Jurkat, Clone E6-1 (cell line): Measurements from ENCODE around the gene ANKRD52.
"Not testable (repeated sequence)": the region's sequence is repeated elsewhere in the genome, so short reads cannot be mapped to it uniquely, and the experiment has no call there.

Experiments used
- DNase-seq: peaks from one replicate; pipeline ENCODE4 v3.0.0-alpha.2; 2011; ENCODE audit warnings: low read depth, low spot score
- H3K4me3 ChIP-seq: 2 replicates; pipeline ENCODE4 v1.5.1; 2011; ENCODE audit warnings: mild to moderate bottlenecking, low read length, control low read depth, moderate library complexity

ANKRD52 gene

DNA sequence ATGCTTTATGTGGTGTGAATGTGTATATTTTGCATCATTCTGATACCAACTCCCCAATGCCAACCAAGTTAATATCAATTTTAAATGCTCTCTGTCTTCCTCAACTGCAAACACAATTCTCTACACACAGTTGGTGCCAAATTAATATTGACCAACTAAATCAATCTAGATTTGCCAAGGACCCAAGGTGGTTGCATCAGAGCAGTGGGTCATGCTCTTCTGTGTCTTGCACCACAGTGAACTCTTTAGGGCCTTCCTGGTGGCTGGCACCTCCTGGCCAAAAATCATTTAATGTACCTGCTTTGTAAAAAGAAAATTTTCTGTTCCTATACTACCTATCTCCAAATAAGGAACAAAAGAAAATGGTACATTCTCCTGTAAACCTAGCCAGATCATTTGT lies 22.7 kb upstream of the ANKRD52 start:
- H3K4me3 ChIP-seq, result no peak overlapping the region
- no peak for DNase-seq

DNA sequence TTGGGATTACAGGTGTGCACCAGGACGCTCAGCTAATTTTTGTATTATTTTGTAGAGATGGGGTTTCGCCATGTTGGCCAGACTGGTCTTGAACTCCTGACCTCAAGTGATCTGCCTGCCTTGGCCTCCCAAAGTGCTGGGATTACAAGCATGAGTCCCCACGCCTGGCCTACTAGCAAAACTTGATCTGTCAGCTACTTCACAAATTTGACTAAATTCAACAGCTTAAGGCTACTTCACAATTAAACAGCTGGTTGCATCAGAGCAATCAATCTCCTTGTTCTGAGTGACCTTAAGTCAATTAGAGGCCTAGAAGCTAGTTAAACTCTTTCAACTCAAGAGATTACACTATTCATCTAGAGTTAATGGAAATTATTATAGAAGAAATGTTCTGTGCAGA lies 20.7 kb upstream of the ANKRD52 start:
- no peak overlapping the region for H3K4me3 ChIP-seq
- no peak for DNase-seq

DNA sequence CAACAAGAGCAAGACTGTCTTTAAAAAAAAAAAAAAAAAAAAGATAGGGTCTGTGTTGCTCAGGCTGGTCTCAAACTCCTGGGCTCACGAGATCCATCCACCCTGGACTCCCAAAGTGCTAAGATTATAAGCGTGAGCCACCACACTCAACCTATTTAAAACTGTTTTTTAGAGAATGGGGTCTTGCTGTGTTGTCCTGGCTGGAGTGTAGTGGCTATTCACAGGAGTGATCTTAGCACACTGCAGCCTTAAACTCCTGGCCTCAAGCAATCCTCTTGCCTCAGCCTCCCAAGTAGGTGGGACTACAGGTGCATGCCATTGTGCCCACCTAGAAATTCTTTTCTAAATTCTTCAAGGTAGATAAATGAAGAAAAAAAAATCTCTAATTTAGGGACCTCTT lies 16.1 kb upstream of the ANKRD52 start:
- no peak overlapping the region for H3K4me3 ChIP-seq
- no peak for DNase-seq

DNA sequence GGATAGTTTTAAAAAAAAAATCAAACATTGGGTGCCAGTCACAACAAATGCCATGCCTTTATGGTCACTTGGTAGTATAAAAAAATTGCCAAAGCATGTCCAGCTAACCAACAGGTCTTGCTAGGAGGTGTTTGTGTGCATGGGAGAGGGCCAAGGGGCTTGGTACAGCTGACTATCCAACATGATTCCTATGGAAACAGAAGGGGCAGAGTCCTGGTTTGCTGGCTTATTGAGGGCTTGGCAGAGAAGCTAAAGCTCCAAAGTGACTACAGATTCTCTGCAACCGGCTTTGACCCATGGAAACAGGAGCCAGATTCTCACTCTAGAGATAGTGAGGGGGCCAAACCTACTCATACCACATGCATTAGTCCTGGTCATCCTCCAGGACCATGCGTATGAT lies 14.3 kb upstream of the ANKRD52 start:
- DNase-seq, H3K4me3 ChIP-seq: not testable (repeated sequence)

DNA sequence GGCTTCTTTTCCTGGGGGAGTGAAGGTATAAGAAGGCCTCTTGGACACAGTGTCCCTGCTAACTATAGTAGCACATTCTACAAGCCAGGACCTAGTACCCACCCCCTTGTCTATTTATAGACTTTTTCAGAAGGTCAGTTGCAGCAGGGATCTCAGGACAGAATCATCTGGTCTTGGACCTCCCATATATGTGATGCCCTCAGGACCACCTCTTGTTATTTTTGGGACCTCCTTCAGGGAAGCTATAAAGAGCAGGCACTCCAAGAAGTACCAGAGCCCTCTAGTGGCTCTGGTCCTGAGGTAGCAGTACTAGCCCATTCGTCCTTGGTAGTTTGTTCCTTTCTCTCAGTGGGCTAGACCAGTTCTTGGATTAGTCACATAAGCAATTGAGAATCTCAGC lies 12.8 kb upstream of the ANKRD52 start:
- no peak for DNase-seq

DNA sequence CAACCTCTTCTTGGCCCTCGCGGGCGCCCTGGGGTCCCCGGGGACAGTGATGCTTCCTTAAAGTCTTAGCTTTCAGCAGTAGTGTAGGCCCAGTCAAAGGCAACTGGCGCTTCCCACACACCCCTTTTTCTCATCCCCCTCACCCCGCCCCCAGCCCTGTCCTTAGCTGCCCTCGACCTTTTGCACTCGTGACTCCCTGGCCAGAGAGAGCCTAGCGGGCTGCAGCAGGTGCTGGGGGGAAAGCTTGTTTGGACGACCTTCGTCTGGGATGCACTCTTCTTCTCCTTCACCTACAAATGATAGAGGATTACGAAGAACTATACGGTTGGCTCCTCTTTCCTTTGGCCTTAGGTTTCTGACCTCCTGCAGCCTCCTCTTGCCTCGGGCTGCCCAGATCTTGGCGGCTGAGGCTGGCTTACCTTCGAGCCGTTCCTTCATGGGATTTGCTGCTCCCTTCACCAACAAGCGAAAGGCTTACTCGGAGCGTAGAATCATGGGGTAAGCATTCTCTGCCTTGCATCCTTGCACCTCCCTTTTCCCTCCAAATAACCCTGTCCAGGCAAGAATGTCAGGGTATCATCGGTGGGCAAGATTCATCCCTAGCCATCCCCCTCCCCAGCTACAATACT lies 9.4 kb upstream of the ANKRD52 start:
- DNase-seq, result no peak
- H3K4me3 ChIP-seq, result peak overlapping the region; percentile 77

More for the DNA sequence above, 12.8 kb upstream of the ANKRD52 start:
- no peak overlapping the region for H3K4me3 ChIP-seq

DNA sequence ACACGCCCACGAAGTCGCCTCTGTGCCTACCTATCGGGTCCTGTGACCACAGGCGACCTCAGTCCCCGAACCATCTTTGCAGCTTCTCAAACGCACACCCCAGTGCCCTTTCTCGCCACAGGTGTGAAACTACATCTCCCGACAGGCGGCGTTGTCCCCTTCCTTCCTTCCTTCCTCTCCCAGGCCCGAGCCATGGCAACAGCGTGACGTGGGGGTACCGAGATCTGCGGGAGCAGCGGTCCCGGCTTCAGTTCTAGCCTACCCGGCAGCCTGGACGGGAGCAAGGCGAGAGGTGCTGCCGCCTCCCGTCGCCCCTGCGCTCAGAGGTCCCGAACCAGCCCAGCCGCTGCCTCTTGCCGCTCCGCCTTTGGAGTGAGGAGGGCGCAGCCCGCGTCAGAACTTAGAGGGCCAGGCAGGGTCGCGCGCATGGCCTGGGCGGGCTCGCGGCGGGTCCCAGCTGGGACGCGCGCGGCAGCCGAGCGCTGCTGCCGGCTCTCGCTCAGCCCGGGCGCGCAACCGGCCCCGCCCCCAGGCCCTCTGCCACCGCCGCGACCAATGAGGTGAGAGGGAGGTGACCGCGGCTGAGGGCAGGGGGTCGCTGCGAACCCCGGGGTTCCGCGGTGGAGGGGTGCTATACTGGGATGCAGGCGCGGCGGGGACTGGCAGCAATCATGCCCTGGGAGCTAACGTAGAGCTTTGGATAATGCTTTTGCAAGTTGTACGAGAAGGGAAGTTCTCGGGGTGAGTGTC lies 8.7 kb upstream of the ANKRD52 start, which contains the start of gene COQ10A:
TSS of gene COQ10A (plus strand) at position 250 of the 750 bp plus-strand sequence. CDS start at position 427, 177 bp downstream.
- DNase-seq, result peak; percentile 80
- H3K4me3 ChIP-seq, result peak within 1 kb of the TSS; percentile 77

DNA sequence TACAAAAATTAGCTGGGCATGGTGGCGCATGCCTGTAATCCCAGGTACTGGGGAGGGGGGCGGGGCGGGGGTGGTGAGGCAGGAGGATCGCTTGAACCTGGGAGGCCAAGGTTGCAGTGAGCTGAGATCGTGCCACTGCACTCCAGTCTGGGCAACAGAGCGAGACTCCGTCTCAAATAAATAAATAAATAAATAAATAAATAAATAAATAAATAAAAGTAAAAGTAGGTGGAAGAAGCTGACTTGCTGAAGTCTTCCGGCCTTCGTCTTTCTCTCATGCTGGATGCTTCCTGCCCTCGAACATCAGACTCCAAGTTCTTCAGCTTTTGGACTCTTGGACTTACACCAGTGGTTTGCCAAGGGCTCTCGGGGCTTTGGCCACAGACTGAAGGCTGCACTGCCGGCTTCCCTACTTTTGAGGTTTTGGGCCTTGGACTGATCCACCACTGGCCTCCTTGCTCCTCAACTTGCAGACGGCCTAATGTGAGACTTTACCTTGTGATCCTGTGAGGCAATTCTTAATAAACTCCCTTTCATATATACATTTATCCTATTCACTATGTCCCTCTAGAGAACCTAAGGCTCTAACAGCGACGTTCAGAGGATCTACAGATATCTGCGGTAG lies 8.0 kb upstream of the ANKRD52 start:
- not testable (repeated sequence) for DNase-seq
- H3K4me3 ChIP-seq, result peak overlapping the region; percentile 77

DNA sequence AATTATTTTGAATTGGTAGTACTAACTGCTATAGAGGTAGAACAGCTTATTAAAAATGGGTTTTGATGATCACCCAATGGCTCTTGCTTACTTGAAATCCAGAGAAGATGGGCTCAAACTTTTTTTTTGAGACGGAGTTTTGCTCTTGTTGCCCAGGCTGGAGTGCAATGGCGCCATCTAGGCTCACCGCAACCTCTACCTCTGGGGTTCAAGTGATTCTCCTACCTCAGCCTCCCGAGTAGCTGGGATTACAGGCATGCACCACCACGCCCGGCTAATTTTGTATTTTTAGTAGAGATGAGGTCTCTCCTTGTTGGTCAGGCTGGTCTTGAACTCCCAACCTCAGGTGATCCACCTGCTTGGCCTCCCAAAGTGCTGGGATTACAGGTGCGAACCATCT lies 4.8 kb upstream of the ANKRD52 start:
- not testable (repeated sequence) for DNase-seq, H3K4me3 ChIP-seq

DNA sequence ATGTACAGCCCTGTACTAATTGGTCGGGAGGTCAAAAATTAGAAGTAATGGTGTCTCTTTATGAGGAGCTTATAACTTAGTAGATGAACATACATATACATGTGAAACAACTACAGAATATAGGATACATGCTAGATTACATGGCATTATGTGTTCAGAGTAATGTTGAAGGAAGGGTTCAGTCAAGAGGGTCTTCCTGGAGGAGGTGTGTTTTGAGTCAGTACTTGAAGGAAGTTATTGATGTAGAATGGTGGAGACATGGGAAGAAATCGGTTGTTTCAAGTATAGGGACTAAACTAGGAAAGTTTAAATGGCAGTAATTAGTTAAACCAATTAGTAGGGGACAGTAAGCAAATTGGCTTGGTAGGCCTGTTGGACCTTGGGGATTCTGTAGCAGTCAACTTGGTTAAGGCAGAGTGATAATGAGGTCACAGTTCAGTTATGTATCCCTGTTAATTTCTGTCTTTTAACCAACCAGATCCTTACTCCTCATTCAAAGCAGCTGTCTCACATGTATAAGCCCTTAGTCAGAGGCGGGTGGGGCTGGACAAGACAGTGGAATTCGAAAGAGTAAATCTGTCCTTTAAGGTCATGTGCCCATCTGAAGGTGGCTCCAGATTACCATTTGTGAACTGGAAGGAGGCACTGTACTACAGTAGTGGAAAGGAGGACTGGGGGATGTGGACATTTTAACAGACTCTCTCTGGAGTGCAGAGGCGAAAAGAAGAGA lies 3.5 kb upstream of the ANKRD52 start:
- DNase-seq, result no peak
- no peak overlapping the region for H3K4me3 ChIP-seq

DNA sequence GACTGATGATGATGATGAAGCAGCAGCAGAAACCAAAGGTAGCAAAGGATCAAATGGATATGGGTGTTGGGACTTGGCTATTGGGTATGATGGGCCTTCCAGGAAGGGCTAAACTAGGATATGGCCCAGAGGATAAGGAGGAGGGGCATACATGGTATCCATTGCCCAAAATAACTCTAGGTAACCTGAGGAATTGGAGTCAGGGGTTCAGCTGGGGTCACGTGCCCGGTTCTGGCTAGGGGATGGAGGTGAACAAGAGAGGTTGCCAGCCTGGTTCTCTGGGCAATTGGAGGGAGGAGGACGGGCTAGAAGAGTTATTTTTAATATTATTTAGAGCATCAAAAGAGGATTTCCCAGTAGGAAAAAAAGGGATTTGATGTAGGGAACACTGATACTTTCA lies 2.7 kb upstream of the ANKRD52 start:
- H3K4me3 ChIP-seq, result no peak overlapping the region
- no peak for DNase-seq

DNA sequence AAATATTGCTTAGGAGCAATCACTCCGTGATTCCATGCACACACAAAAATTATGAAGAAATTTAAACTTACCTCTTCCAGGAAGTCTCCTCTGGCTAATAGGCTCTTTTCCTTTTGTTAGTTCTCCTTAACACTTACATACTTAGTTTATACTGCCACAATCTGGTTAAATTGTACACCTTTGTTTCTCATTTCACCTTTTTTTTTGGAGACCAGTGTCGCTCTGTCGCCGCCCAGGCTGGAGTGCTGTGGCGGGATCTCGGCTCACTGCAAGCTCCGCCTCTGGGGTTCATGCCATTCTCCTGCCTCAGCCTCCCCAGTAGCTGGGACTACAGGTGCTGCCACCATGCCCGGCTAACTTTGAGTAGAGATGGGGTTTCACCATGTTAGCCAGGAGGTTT lies 2.2 kb upstream of the ANKRD52 start:
- DNase-seq, result no peak
- no peak overlapping the region for H3K4me3 ChIP-seq

DNA sequence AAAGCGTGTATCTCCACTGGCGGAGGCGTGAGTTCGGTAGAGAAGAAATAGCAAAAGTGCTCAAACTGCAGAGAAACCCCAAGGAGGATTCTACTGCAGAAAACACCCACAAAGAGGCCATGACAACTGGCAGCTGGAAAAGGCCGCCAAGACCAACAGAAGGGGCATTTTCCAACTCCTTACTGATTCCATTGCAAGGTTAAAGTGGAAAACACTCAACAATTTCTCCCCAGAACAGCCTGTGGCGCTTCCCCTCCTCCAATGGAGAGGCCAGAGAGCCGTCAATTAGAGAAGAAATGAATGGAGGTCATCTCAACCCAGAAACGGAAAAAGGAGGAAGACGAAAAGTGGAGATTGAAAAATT lies 618 bp upstream of the ANKRD52 start:
- H3K4me3 ChIP-seq, result peak overlapping the region; percentile 77
- DNase-seq, result no peak

DNA sequence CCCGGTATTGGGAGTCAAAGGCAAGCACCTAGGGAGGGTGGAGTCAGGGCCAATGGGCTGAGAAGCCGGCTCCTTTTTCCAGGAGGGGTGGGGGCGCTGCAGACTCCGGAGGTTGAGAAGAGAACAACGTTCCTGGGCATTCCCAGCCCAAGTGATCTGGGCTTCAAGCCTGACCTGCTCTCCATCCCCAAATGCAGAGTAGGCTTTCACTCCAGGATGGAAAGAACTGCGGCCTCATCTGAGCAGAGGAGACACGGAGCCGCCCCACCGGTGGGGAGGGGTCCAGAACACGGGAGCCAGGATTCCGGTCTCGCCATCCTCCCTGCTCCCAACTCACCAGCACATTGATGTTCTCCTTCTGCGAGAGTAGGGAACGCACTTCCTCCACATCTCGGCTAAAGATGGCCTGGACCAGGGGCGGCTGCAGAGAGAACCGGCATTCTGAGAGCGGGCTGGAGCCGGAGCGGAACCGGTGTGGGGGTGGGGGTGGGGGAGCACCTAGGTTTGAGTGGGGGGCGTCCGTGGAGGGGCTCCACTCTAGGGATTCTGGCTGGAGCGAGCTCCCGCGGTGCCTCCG lies 605 bp downstream of the ANKRD52 start:
- H3K4me3 ChIP-seq, result peak overlapping the region; percentile 80
- no peak for DNase-seq

DNA sequence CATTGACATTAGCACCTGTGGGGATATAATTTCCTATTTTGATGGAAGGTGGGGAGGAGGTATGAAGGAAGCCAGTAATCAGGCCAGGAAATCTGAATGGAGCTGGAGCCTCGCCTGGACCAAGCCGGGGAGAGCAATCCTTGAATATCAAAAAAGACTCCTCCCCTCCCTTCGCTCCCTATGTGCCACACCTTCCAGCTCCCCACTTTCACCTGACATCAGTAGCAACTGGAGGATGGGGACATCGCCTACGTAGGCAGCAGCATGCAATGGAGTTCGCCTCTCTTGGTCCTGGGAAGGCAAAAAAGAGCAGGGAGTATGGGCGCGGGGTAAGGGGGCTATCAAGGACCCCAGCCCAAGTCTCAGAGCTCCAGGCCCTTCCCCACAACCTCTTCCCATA lies 1.1 kb downstream of the ANKRD52 start:
- no peak for DNase-seq
- peak overlapping the region; percentile 80 for H3K4me3 ChIP-seq

DNA sequence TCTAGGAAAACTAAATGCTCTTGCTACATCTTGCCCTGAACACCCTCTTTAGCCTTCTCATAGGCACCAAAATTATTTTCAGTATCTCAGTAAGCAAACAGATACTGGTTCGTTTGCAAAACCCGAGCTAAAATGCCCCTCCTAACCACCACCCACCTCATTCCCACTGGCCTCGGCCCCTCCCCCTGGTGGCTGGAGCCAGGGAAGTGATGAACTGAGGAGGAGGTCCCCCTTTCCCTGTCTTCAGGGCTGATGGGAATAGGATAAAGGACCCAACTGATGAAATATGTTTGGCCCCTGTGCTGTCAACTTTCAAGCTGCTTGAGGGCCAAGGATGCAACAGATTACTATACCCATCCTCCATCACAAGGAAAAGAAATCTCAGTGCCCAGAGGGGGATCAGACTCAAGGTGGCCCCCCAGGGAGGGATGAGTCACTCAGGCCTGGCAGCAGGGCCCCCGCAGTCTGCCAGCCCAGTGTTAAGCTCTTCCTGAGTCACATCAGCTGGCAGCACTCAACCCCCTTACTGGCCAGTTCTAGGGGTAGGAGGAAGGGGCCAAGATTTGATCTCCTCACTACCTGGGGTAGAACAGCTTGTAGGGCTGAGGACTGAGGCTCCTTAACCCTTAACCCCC lies 1.7 kb downstream of the ANKRD52 start:
- no peak for DNase-seq
- no peak overlapping the region for H3K4me3 ChIP-seq

DNA sequence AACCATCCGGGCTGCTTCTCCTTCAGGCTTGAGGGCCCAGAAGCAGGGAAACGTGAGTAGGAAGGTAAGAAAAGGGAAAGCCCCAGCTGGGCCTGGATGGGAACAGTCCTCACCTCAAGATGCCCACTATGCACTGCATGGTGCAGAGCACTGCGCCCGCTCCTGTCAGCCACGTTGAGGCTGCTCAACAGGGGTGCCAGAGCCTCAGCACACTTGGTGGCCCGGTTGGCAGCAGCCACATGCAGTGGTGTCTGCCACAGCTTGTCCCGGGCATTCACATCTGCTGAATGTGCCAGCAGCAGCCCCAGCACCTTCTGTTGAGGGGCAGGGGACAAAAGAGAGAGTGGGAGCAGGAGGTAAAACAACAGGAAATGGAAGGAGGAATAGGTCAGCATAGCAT lies 2.5 kb downstream of the ANKRD52 start:
- DNase-seq, result no peak

DNA sequence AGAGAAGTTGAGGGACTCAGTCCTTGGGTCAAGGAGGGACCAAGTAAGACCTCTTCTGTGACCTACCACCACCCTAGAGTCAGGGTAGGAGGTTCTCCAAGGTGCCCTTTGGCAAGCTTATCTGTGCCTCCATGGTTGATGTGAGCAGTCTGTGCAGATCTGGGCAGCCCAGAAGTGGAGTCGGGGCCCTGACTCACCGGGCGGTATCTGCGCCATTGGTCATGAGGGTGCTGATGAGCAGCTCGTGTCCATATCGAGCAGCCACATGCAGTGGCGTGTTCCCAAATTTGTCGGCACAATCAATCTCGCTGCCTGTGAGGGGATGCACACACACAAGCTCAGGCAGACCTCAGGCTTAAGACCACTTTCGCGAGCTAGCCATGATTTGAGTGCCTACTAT lies 5.1 kb downstream of the ANKRD52 start:
- no peak for DNase-seq
- no peak overlapping the region for H3K4me3 ChIP-seq

More for the DNA sequence above, 2.5 kb downstream of the ANKRD52 start:
- no peak overlapping the region for H3K4me3 ChIP-seq

DNA sequence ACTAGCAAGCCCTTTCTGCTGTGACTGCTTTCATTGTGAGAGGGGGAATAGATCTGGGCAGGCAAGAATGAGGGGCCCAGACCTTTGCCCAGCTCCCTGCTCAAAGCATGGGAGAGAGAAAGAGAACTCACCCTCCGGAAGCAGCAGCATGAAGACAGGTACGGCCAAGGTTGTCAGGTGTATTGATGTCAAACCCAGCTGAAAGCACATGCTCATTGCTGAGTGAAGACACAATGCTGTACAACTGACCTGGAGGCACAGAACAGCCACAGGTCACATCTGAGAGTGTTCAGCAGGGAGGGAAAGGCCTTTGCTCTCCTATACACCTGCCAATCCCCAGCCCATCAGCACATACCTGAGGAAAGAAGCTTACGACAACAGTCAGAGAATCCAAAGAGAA lies 5.5 kb downstream of the ANKRD52 start:
- H3K4me3 ChIP-seq, result no peak overlapping the region
- no peak for DNase-seq
